Breast epithelium (tissue), 4 donors: Measurements from ENCODE around the gene SLC23A3. TPM values are rescaled to one million over a fixed set of nuclear protein-coding genes. Genes with fewer than 3 reads are reported as not detected.

ENCODE experiments used
- DNase-seq, 2 donors: peaks; one replicate each; pipeline ENCODE4 v3.0.0-alpha.2; 2019; ENCODE audit warnings: low spot score in 2 of 2
- H3K27ac ChIP-seq, 2 donors: fragments of 200-600 bp; sonication (generic) in 1 of 2; one replicate each; pipeline ENCODE4 v1.5.1; 2016 to 2019; ENCODE audit warnings: mild to moderate bottlenecking in 1 of 2
- H3K27me3 ChIP-seq, 2 donors: fragments of 200-600 bp; sonication (generic) in 1 of 2; one replicate each; pipeline versions ENCODE4 v1.5.1 to v1.6.0; 2017 to 2019; ENCODE audit warnings: control low read depth in 1 of 2, mild to moderate bottlenecking in 1 of 2
- H3K36me3 ChIP-seq: fragments of 200-600 bp; one replicate; pipeline ENCODE4 v1.5.1; 2019
- H3K4me1 ChIP-seq, 2 donors: fragments of 200-600 bp; sonication (generic); one replicate each; pipeline ENCODE4 v1.5.1; 2016 to 2019; ENCODE audit warnings: control low read depth in 1 of 2
- H3K4me3 ChIP-seq, 3 donors: fragments of 200-600 bp; sonication (generic); 1 replicate in 2 of 3; 2 replicates in 1 of 3; pipeline ENCODE4 v1.5.1; 2016 to 2019; ENCODE audit warnings: mild to moderate bottlenecking in 3 of 3, moderate library complexity in 2 of 3
- H3K9me3 ChIP-seq, 2 donors: fragments of 200-600 bp; sonication (generic) in 1 of 2; one replicate each; pipeline ENCODE4 v1.5.1; 2016 to 2019; ENCODE audit warnings: control low read depth in 1 of 2
- POLR2A ChIP-seq: fragments of 450-650 bp; IDR thresholded peaks from one replicate; pipeline ENCODE4 v1.6.1; 2016; ENCODE audit warnings: antibody characterized with exemption, mild to moderate bottlenecking, moderate library complexity
- POLR2AphosphoS5 ChIP-seq, 3 donors: sonication (generic); formaldehyde crosslinking; IDR thresholded peaks; one replicate each; pipeline ENCODE4 v1.6.1; 2017; ENCODE audit warnings: antibody characterized with exemption in 3 of 3
- intact Hi-C: fragments of 100-400 bp; cut with DNase I; formaldehyde crosslinking; loops from one replicate; pipeline ENCODE4 v1.15.1; 2023; ENCODE audit warnings: low total_unique reads
- total RNA-seq, 3 donors: library from RNA; depleted of rRNA; stranded (reverse); fragments of >200 nt; gene quantifications; one replicate each; pipeline ENCODE4 v1.1.0, GENCODE V29; 2016
- TF ChIP-seq, protein P1 (sequence below), 3 donors: fragments of 450-650 bp; IDR thresholded peaks; one replicate each; pipeline ENCODE4 v1.5.1; 2016 to 2017; ENCODE audit warnings: antibody characterized with exemption in 3 of 3, mild to moderate bottlenecking in 3 of 3, moderate library complexity in 3 of 3

SLC23A3 gene
- total RNA-seq, 3 donors from 2014 or later: 0.48 to 3.4 (median 2.0) TPM

DNA sequence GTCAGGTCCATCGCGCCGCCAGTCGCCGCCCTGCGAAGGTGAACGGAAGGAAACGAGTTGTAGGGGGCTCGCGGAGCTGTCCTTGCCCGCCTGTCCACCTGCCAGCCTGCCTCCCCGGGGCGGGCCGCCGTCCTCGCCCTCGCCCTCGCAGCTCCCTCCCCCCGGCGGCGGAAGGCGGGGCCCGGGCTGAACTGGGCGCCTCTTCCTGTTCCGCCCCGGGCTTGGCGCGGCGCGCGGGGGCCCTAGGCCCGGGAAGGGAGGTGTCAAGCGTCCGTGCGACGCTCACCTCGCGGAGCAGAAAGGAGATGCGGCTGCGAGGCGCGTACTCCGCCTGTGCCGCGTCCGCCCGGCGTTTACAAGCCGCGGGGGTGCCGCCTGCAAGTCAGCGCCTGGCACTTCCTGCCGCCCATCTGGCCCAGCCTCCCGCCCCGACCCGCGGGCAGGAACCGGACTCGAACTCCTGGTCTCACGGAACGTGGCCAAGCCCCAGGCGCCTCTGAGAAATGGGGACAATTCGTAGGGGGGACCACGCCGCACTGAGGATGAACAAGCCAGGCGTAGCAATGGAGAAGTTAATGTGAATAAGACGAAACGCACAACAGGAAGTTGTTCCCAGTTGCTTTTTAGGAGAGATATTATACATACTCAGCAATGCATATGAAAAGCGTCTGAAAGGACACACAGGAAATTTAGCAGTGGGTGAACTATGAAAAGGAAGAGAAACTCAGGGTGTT, 7.2 kb upstream of the SLC23A3 start, which contains the start of gene CNPPD1:
CNPPD1 (minus strand) TSS at position 108 of the 734 bp plus-strand sequence; CDS start at position 11, 97 bp downstream.
- peak within 1 kb of the TSS; percentile 77 to 92 (median 90) for H3K4me3 ChIP-seq
- peaks cover 0 to 19% of the 10 kb centered on the region in 2 donors for H3K4me1 ChIP-seq
- TF ChIP-seq, protein P1, sequence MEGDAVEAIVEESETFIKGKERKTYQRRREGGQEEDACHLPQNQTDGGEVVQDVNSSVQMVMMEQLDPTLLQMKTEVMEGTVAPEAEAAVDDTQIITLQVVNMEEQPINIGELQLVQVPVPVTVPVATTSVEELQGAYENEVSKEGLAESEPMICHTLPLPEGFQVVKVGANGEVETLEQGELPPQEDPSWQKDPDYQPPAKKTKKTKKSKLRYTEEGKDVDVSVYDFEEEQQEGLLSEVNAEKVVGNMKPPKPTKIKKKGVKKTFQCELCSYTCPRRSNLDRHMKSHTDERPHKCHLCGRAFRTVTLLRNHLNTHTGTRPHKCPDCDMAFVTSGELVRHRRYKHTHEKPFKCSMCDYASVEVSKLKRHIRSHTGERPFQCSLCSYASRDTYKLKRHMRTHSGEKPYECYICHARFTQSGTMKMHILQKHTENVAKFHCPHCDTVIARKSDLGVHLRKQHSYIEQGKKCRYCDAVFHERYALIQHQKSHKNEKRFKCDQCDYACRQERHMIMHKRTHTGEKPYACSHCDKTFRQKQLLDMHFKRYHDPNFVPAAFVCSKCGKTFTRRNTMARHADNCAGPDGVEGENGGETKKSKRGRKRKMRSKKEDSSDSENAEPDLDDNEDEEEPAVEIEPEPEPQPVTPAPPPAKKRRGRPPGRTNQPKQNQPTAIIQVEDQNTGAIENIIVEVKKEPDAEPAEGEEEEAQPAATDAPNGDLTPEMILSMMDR (IDR thresholded peaks at IDR 0.05): no peak
- TF ChIP-seq POLR2AphosphoS5 (IDR thresholded peaks at IDR 0.05): peak; percentile 93 to 96 (median 96)
- TF ChIP-seq POLR2A: peak; percentile 94
- intact Hi-C loops: loop anchor here (10.0 kb wide), 1 partner anchor 508 kb away; no protein-coding TSS in a partner anchor
- no peaks in the 10 kb centered on the region for H3K9me3 ChIP-seq
- no peaks in the 10 kb centered on the region for H3K36me3 ChIP-seq
- no peaks in the 10 kb centered on the region for H3K27me3 ChIP-seq
- peak; percentile 81 to 84 for DNase-seq
- peak within 1 kb of the TSS; percentile 97 to 99 for H3K27ac ChIP-seq

DNA sequence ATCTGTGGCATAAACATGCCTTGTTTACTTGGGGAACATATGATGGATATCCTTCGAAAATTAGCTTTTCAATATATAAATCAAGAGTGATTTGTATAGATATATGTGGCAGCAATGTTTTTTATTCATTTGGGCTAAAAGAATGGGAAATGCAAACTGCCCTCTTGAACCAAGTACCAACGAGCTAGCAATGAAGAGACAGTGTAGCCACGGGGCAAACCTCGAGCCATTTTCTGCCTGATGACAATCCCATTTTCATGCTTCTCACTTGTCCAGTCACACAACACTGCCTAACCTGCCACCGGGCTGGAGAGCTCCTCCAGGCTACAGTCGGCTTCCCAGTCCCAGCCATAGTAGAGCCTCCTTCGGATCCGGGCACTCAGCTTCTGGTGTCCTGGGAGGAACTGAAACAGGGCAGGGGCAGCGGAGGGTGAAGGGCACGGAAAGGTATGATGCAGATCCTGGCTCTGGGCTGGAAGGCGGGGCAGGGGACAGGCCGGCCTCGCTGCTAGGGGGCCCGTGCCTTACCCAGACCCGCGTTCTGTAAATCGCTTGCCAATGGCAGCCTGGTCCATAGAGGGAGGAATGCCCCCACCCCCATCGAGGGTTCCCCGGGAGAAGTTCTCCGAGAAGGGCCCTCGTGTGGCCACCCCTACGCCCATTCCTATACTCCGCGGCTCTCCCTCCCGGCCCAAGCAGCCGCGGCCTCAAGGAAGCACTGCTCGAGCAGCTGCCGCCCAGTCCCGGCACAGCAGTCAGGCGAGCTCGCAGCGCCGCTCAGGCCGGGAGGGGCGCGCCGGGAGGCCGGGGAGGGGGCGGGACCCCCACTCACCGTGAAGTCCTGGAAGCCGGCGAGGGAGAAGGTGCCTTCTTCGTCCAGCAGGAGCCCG, 6.3 kb upstream of the SLC23A3 start:
- Histone ChIP-seq H3K27me3 (no peaks in the 10 kb centered on the region), H3K4me1 (peaks cover 0 to 19% of the 10 kb centered on the region in 2 donors), H3K27ac (peak overlapping the region; percentile 97 to 99), H3K9me3 (no peaks in the 10 kb centered on the region), H3K4me3 (peak overlapping the region; percentile 77 to 92 (median 90)), H3K36me3 (no peaks in the 10 kb centered on the region)
- peak; percentile 35 to 58 for DNase-seq
- intact Hi-C loops: loop anchor here (10.0 kb wide), 1 partner anchor 509 kb away; no protein-coding TSS in a partner anchor
- TF ChIP-seq POLR2A: no peak

DNA sequence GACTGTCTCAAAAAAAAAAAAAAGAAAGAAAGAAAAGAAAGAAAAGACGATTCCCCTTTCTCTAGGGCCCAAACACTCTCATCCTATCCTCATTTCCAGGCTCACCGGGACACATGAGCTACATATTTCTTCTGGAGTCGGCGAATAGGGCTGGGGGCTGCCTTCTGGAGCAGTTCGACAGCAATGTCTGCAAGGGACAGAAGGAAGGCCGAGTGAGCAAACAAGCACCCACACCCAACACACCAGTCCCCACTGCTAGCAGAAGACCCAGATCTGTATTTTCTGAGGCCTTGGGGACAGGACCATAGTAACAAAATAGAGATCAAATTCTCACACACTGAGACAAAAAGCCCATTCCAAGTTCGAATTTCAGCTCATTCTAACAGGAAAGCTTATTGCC, 5.7 kb upstream of the SLC23A3 start:
- Histone ChIP-seq H3K36me3 (no peaks in the 10 kb centered on the region), H3K27ac (peak overlapping the region; percentile 97 to 99), H3K27me3 (no peaks in the 10 kb centered on the region), H3K4me1 (peaks cover 0 to 19% of the 10 kb centered on the region in 2 donors), H3K9me3 (no peaks in the 10 kb centered on the region), H3K4me3 (peak overlapping the region in 2 of 3 donors; percentile 90 to 92)
- DNase-seq: no peak
- TF ChIP-seq POLR2A (no peak), POLR2AphosphoS5 (IDR thresholded peaks at IDR 0.05) (no peak)
- TF ChIP-seq, protein P1 (IDR thresholded peaks at IDR 0.05): no peak
- intact Hi-C loops: loop anchor here (10.0 kb wide), 1 partner anchor 509 kb away; no protein-coding TSS in a partner anchor

DNA sequence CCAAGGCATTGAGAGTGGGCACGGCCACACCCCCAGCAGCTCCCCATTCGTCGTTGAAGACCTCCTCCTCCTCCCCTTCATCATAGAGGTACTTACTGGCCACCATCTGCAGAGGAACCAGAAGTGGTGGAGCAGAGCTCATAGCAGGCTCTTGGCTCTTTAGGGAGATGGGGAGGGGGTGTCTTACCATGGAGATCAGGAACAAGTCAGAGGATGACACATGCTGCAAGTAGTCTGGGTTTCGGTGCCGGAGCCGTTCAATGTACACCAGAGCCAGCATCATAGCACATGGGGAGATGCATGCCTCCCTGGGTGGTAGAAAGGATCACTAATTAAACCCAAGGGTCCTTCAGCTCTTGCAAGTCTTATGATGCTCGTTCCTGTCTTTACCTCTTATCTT, 5.0 kb upstream of the SLC23A3 start:
- Histone ChIP-seq H3K36me3 (no peaks in the 10 kb centered on the region), H3K4me1 (peaks cover 0 to 19% of the 10 kb centered on the region in 2 donors), H3K27ac (no peak overlapping the region), H3K9me3 (no peaks in the 10 kb centered on the region), H3K27me3 (no peaks in the 10 kb centered on the region), H3K4me3 (no peak overlapping the region)
- no peak for TF ChIP-seq POLR2AphosphoS5 (IDR thresholded peaks at IDR 0.05)
- TF ChIP-seq, protein P1 (IDR thresholded peaks at IDR 0.05): no peak
- TF ChIP-seq POLR2A: no peak
- intact Hi-C loops: loop anchor here (10.0 kb wide), 1 partner anchor 510 kb away; no protein-coding TSS in a partner anchor
- DNase-seq: no peak

DNA sequence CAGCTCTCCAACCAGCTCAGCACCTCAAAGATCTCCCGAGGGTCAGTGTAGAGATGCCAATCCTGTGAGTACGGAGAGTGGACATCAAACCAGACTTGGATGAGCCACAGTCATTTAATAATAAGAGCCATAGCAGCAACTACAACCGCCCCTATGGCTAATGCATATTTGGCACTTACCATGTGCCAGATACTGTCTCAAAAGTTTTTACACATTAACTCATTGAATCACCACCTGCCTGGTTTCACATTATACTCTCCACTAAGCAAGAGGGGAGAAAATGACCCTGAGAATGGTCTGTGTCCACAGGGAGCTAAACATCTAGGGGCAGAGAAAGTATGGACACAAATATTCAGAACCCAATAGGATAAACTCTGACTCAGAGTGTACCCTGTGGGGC, 4.3 kb upstream of the SLC23A3 start:
- DNase-seq: no peak
- intact Hi-C loops: loop anchor here (10.0 kb wide), 1 partner anchor 511 kb away; no protein-coding TSS in a partner anchor
- TF ChIP-seq, protein P1 (IDR thresholded peaks at IDR 0.05): no peak
- TF ChIP-seq POLR2A: no peak
- TF ChIP-seq POLR2AphosphoS5 (IDR thresholded peaks at IDR 0.05): no peak
- no peaks in the 10 kb centered on the region for H3K36me3 ChIP-seq
- H3K9me3 ChIP-seq: no peaks in the 10 kb centered on the region
- H3K4me3 ChIP-seq: no peak overlapping the region
- H3K27ac ChIP-seq: no peak overlapping the region
- no peaks in the 10 kb centered on the region for H3K27me3 ChIP-seq
- H3K4me1 ChIP-seq: peaks cover 0 to 13% of the 10 kb centered on the region in 2 donors
